K562 (cell line): ENCODE measurements around the gene FKBP1B. TPM values are rescaled to one million over a fixed set of nuclear protein-coding genes. Genes with fewer than 3 reads are reported as not detected.

Experiments used
- ADNP ChIP-seq: fragments of 200-800 bp; sonication (Bioruptor generic); IDR thresholded peaks from 2 replicates; pipeline ENCODE4 v1.6.1; 2016; ENCODE audit warnings: missing genetic modification characterization, missing compliant biosample characterization
- ARID4B ChIP-seq: sonication (generic); formaldehyde crosslinking; IDR thresholded peaks from 2 replicates; pipeline ENCODE4 v1.8.0; 2022; ENCODE audit warnings: mild to moderate bottlenecking, missing genetic modification reagents
- CBFB ChIP-seq: sonication (generic); formaldehyde crosslinking; IDR thresholded peaks from 2 replicates; pipeline ENCODE4 v1.4.0; 2020; ENCODE audit warnings: mild to moderate bottlenecking, missing genetic modification reagents
- CEBPB ChIP-seq: fragments of 450-650 bp; IDR thresholded peaks from 2 replicates; pipeline ENCODE4 v1.6.1; 2016; ENCODE audit warnings: missing genetic modification characterization, missing compliant biosample characterization
- CREBBP ChIP-seq: IDR thresholded peaks from one replicate; pipeline ENCODE4 v1.6.1; 2012; ENCODE audit warnings: low read depth, mild to moderate bottlenecking, control low read depth, inconsistent platforms, low read length
- GTF2E2 ChIP-seq: fragments of 200-800 bp; sonication (Bioruptor generic); IDR thresholded peaks from 2 replicates; pipeline ENCODE4 v1.6.1; 2016; ENCODE audit warnings: missing genetic modification characterization, missing compliant biosample characterization
- HNRNPLL ChIP-seq: fragments of 200-400 bp; formaldehyde crosslinking; IDR thresholded peaks from 2 replicates; pipeline ENCODE4 v1.6.1; 2017; ENCODE audit warnings: low read length, low read depth, mild to moderate bottlenecking; ENCODE audit not compliant: poor library complexity, severe bottlenecking
- MIER1 ChIP-seq: fragments of 450-650 bp; IDR thresholded peaks from 2 replicates; pipeline ENCODE4 v1.6.1; 2016; ENCODE audit warnings: antibody characterized with exemption, mild to moderate bottlenecking, low read depth
- MXI1 ChIP-seq: IDR thresholded peaks from 2 replicates; pipeline ENCODE4 v1.6.1; 2011; ENCODE audit warnings: low read depth, mild to moderate bottlenecking, improper control_type of control experiment, low read length
- NONO ChIP-seq, 2 experiments: fragments of 200-400 bp in 1 of 2; fragments of 450-650 bp in 1 of 2; formaldehyde crosslinking in 1 of 2; IDR thresholded peaks; 2 replicates each; pipeline ENCODE4 v1.6.1; 2017; ENCODE audit warnings: low read depth in 2 of 2, mild to moderate bottlenecking in 2 of 2, moderate library complexity in 2 of 2, low read length in 1 of 2
- PHB ChIP-seq: fragments of 250-450 bp; sonication (Bioruptor Pico); IDR thresholded peaks from 2 replicates; pipeline ENCODE4 v1.5.0; 2021
- RCOR1 ChIP-seq, 2 experiments: IDR thresholded peaks; 2 replicates each; pipeline ENCODE4 v1.6.1; 2012; ENCODE audit warnings: low read depth in 2 of 2, low read length in 2 of 2, borderline replicate concordance in 1 of 2, improper control_type of control experiment in 1 of 2
- ZHX1 ChIP-seq: fragments of 150-350 bp; conservative IDR thresholded peaks from 2 replicates; pipeline ENCODE4 v1.6.1; 2014; ENCODE audit warnings: low read length
- ZNF449 ChIP-seq: fragments of 250-450 bp; sonication (Bioruptor Pico); IDR thresholded peaks from 2 replicates; pipeline ENCODE4 v1.8.0; 2022; ENCODE audit warnings: moderate library complexity, mild to moderate bottlenecking, inconsistent platforms
- ZNF76 ChIP-seq: fragments of 250-450 bp; sonication (Bioruptor Pico); IDR thresholded peaks from 2 replicates; pipeline ENCODE4 v1.4.0; 2020; ENCODE audit warnings: mild to moderate bottlenecking, moderate library complexity, borderline replicate concordance
- polyA plus RNA-seq, 8 experiments: library from polyadenylated mRNA; depleted of rRNA in 4 of 8; stranded (reverse) in 5 of 8; unstranded in 3 of 8; fragments of >200 nt; fragmentation: Nextera tagmentation in 2 of 8; fragmentation: Illumina TruSeq in 1 of 8; extraction: Ambion mirVana in 2 of 8; extraction: Trizol in 1 of 8; gene quantifications; 2 replicates each; pipeline versions ENCODE4 v1.2.1 to v1.2.3, GENCODE V29; 2011 to 2014; ENCODE audit warnings: inconsistent platforms in 1 of 8, missing spikeins in 1 of 8
- total RNA-seq, 7 experiments: library from RNA; depleted of rRNA in 6 of 7; stranded (reverse); fragments of >200 nt in 6 of 7; fragmentation: Illumina TruSeq in 2 of 7; extraction: Trizol in 2 of 7; gene quantifications; 2 replicates each; pipeline versions ENCODE4 v1.2.1 to v1.2.3, GENCODE V29; 2011 to 2021; ENCODE audit warnings: low replicate concordance in 1 of 7

Gene FKBP1B
- total and polyA plus RNA-seq, 9 of the 15 experiments (the other 6 are each of a cell fraction or from before 2014, with no cell fraction given), result 0.58 to 9.4 (median 1.6) TPM

DNA sequence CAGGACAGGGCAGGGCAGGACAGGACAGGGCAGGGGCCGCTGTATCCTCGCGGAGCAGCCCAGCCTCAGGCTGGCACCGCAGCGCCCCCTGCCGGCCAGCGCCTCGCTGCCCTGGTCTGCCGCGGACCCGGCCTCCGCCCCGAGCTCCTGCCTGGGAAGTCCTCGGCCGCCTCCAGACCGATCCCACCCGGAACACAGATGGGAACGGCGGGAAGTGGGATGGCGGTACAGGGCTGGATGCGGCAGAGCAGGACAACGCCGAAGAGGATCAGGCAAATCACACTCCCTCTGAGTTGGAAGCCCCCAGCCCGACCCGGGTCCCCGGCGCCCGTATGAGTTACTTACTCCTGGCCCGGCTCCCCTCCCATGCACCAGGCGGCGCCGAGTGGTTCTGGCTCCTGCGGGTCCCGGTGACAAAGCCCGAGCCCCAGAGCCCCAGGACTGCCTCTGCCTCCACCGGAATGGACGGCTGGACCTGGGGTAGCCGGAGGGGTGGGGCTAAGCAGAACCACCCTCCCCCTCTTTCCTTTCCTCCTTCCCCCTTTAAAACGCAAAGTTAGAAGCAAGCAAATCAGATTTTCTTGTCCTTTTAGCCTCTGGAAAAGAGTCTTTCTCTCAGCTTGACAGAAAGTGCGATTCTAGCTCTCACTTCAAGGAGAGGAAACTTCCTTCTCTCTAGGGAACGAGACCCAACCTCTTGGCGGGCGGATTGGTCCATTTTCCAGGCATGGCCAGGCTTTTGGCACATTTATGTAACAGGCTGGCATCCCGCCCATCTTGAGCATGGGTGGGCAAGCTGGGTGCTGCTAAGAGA is 35.1 kb downstream of the FKBP1B start, which contains the start of gene TP53I3 (continued):
- TF ChIP-seq ZNF449 (CRISPR knock-in tag) (no peak), HNRNPLL (peak; percentile 30), GTF2E2 (tag) (0 out of 2 replicates have a peak, but pooled peaks have one; percentile 50), ZNF76 (CRISPR knock-in tag) (no peak), PHB (CRISPR knock-in tag) (no peak), CREBBP (no peak), ZHX1 (no peak), MXI1 (no peak), RCOR1 (IDR thresholded peaks at IDR 0.05; ENCODE audit: borderline replicate concordance in 1 of 2, low read depth in 2 of 2, low read length in 2 of 2) (peak in 1 of 2 experiments; percentile 45; a peak in 1 of 4 replicates), MIER1 (no peak), CBFB (CRISPR knock-in tag) (no peak), NONO (IDR thresholded peaks at IDR 0.05; ENCODE audit: low read depth in 2 of 2, low read length in 1 of 2) (peak; percentile 72 to 73; a peak in 2 of 4 replicates), ADNP (tag) (no peak), ARID4B (CRISPR knock-in tag) (no peak; the same call in 1 of the 2 replicates), CEBPB (no peak)
